ENCODE data around the gene COL6A1.

The COL6A1 gene

GRCh38 chr21:45997495-45998275 lies 16.1 kb downstream of the COL6A1 start:
- Histone ChIP-seq H3K4me1 (ENCODE audit: insufficient read depth, low read length) (no peaks in the 10 kb centered on the region), H3K9ac (ENCODE audit: low read depth, low read length) (no peak overlapping the region), H3K4me2 (ENCODE audit: insufficient read depth, low read length) (no peak overlapping the region), H2AFZ (ENCODE audit: low read depth, low read length) (no peak overlapping the region), H3K27me3 (ENCODE audit: insufficient read depth, low read length, poor library complexity) (no peaks in the 10 kb centered on the region), H3K79me2 (ENCODE audit: insufficient read depth, low read length) (no peaks in the 10 kb centered on the region), H3K27ac (ENCODE audit: low read length) (no peak overlapping the region), H4K20me1 (ENCODE audit: insufficient read depth, low read length) (no peaks in the 10 kb centered on the region; the same call in 1 of the 2 replicates), H3K9me3 (ENCODE audit: insufficient read depth, low read length, severe bottlenecking) (no peaks in the 10 kb centered on the region), H3K4me3 (ENCODE audit: low read depth in 1 of 2, low read length in 2 of 2) (no peak overlapping the region), H3K36me3 (ENCODE audit: insufficient read depth, low read length) (no peaks in the 10 kb centered on the region)
- ATAC-seq (ENCODE audit: insufficient read depth, low read depth) (no peak), DNase-seq (no peak)
- TF ChIP-seq EZH2 (IDR thresholded peaks at IDR 0.05; ENCODE audit: borderline replicate concordance, low read depth, low read length, severe bottlenecking) (no peak), CTCF (IDR thresholded peaks at IDR 0.05; ENCODE audit: borderline replicate concordance, extremely low read depth, low read length, poor library complexity, severe bottlenecking) (no peak)

- ATAC-seq (ENCODE audit: insufficient read depth, low read depth) (no peak), DNase-seq (no peak)
- H3K4me1 ChIP-seq (ENCODE audit: insufficient read depth, low read length), result no peaks in the 10 kb centered on the region
- no peak overlapping the region for H3K27ac ChIP-seq (ENCODE audit: low read length)
- no peaks in the 10 kb centered on the region for H3K9me3 ChIP-seq (ENCODE audit: insufficient read depth, low read length, severe bottlenecking)
- no peaks in the 10 kb centered on the region for H3K27me3 ChIP-seq (ENCODE audit: insufficient read depth, low read length, poor library complexity)
- H3K9ac ChIP-seq (ENCODE audit: low read depth, low read length), result no peak overlapping the region
- TF ChIP-seq CTCF (IDR thresholded peaks at IDR 0.05; ENCODE audit: borderline replicate concordance, extremely low read depth, low read length, poor library complexity, severe bottlenecking) (no peak), EZH2 (IDR thresholded peaks at IDR 0.05; ENCODE audit: borderline replicate concordance, low read depth, low read length, severe bottlenecking) (no peak)
- no peaks in the 10 kb centered on the region for H3K36me3 ChIP-seq (ENCODE audit: insufficient read depth, low read length)
- no peak overlapping the region for H3K4me2 ChIP-seq (ENCODE audit: insufficient read depth, low read length)
- no peak overlapping the region for H3K4me3 ChIP-seq (ENCODE audit: low read depth in 1 of 2, low read length in 2 of 2)
- H3K79me2 ChIP-seq (ENCODE audit: insufficient read depth, low read length), result no peaks in the 10 kb centered on the region
- no peak overlapping the region for H2AFZ ChIP-seq (ENCODE audit: low read depth, low read length)
- H4K20me1 ChIP-seq (ENCODE audit: insufficient read depth, low read length), result no peaks in the 10 kb centered on the region; the same call in 1 of the 2 replicates
Observed at GRCh38 chr21:45998276-45998701, 16.7 kb downstream of the COL6A1 start.

GRCh38 chr21:45998871-45999580 lies 17.5 kb downstream of the COL6A1 start:
- no peak for TF ChIP-seq CTCF (IDR thresholded peaks at IDR 0.05; ENCODE audit: borderline replicate concordance, extremely low read depth, low read length, poor library complexity, severe bottlenecking)
- TF ChIP-seq EZH2 (IDR thresholded peaks at IDR 0.05; ENCODE audit: borderline replicate concordance, low read depth, low read length, severe bottlenecking), result no peak
- no peaks in the 10 kb centered on the region; the same call in 1 of the 2 replicates for H4K20me1 ChIP-seq (ENCODE audit: insufficient read depth, low read length)

More at GRCh38 chr21:45998871-45999580, 17.5 kb downstream of the COL6A1 start:
- H3K27me3 ChIP-seq (ENCODE audit: insufficient read depth, low read length, poor library complexity), result no peaks in the 10 kb centered on the region
- no peak overlapping the region for H3K4me3 ChIP-seq (ENCODE audit: low read depth in 1 of 2, low read length in 2 of 2)
- H3K9me3 ChIP-seq (ENCODE audit: insufficient read depth, low read length, severe bottlenecking), result no peaks in the 10 kb centered on the region
- DNase-seq, result no peak
- no peaks in the 10 kb centered on the region for H3K36me3 ChIP-seq (ENCODE audit: insufficient read depth, low read length)
- H3K27ac ChIP-seq (ENCODE audit: low read length), result no peak overlapping the region
- H3K4me2 ChIP-seq (ENCODE audit: insufficient read depth, low read length), result no peak overlapping the region
- H3K79me2 ChIP-seq (ENCODE audit: insufficient read depth, low read length), result no peaks in the 10 kb centered on the region
- no peaks in the 10 kb centered on the region for H3K4me1 ChIP-seq (ENCODE audit: insufficient read depth, low read length)
- H2AFZ ChIP-seq (ENCODE audit: low read depth, low read length), result no peak overlapping the region
- no peak for ATAC-seq (ENCODE audit: insufficient read depth, low read depth)
- no peak overlapping the region for H3K9ac ChIP-seq (ENCODE audit: low read depth, low read length)
